C4-2B (cell line): ENCODE measurements around the gene UQCC5.

Source experiments
- CTCF ChIP-seq: fragments of 450-650 bp; conservative IDR thresholded peaks from 2 replicates; pipeline ENCODE4 v1.5.1; 2017; ENCODE audit warnings: mild to moderate bottlenecking
- ZFX ChIP-seq: fragments of 450-650 bp; IDR thresholded peaks from 2 replicates; pipeline ENCODE4 v1.6.1; 2017

- TF ChIP-seq CTCF (no peak), ZFX (no peak)
Observed at GRCh38 chr3:52524752-52525679, 11.4 kb upstream of the UQCC5 start.
